GM23338 (cell line): ENCODE results near the gene FAM53B. TPM values are rescaled to one million over a fixed set of nuclear protein-coding genes. Genes with fewer than 3 reads are reported as not detected.

Source experiments
- ATAC-seq: fragments of 200-7000 bp; cut with Tn5 transposase; 3 replicates; pipeline ENCODE4 v1.9.1; 2020
- DNase-seq: peaks from one replicate; pipeline ENCODE4 v3.0.0-alpha.2; 2015; ENCODE audit warnings: low spot score
- H2AFZ ChIP-seq: fragments of 200-600 bp; sonication (generic); 2 replicates; pipeline ENCODE4 v1.8.0; 2016; ENCODE audit warnings: antibody characterized with exemption, mild to moderate bottlenecking, moderate library complexity
- H3F3A ChIP-seq: fragments of 200-600 bp; sonication (generic); replicated peaks from 2 replicates; pipeline ENCODE4 v1.8.0; 2017; ENCODE audit warnings: antibody characterized with exemption, mixed run types, low read depth
- H3K27ac ChIP-seq: fragments of 200-600 bp; sonication (generic); 2 replicates; pipeline ENCODE4 v1.6.1; 2016; ENCODE audit warnings: low read depth
- H3K27me3 ChIP-seq: fragments of 200-600 bp; sonication (generic); 2 replicates; pipeline ENCODE4 v1.8.0; 2016; ENCODE audit warnings: mild to moderate bottlenecking, mixed run types, moderate library complexity; ENCODE audit not compliant: insufficient read depth
- H3K36me3 ChIP-seq: fragments of 200-600 bp; sonication (generic); 2 replicates; pipeline ENCODE4 v1.8.0; 2016; ENCODE audit warnings: mild to moderate bottlenecking; ENCODE audit not compliant: insufficient read depth
- H3K4me1 ChIP-seq: fragments of 200-600 bp; sonication (generic); 2 replicates; pipeline ENCODE4 v1.8.0; 2016; ENCODE audit warnings: mild to moderate bottlenecking, moderate library complexity; ENCODE audit not compliant: insufficient read depth
- H3K4me2 ChIP-seq: fragments of 200-600 bp; sonication (generic); 2 replicates; pipeline ENCODE4 v1.7.1; 2017; ENCODE audit warnings: mixed run types
- H3K4me3 ChIP-seq: fragments of 200-600 bp; sonication (generic); 2 replicates; pipeline ENCODE4 v1.6.1; 2016; ENCODE audit warnings: mixed run types
- H3K79me2 ChIP-seq: fragments of 200-600 bp; sonication (generic); replicated peaks from 2 replicates; pipeline ENCODE4 v1.8.0; 2017; ENCODE audit warnings: mild to moderate bottlenecking; ENCODE audit not compliant: insufficient read depth
- H3K9me2 ChIP-seq: fragments of 200-600 bp; sonication (generic); 2 replicates; pipeline ENCODE4 v1.8.0; 2017; ENCODE audit not compliant: insufficient read depth
- H4K20me1 ChIP-seq: fragments of 200-600 bp; sonication (generic); replicated peaks from 2 replicates; pipeline ENCODE4 v1.8.0; 2017; ENCODE audit warnings: mild to moderate bottlenecking; ENCODE audit not compliant: insufficient read depth
- H3K27ac Mint-ChIP-seq: 2 replicates; pipeline ENCODE4 v1.8.0; 2020; ENCODE audit warnings: inconsistent platforms, mild to moderate bottlenecking, moderate library complexity, mixed read lengths
- H3K27me3 Mint-ChIP-seq: 3 replicates; pipeline ENCODE4 v1.8.0; 2022; ENCODE audit warnings: low read depth, mild to moderate bottlenecking, moderate library complexity, mixed read lengths, inconsistent platforms; ENCODE audit not compliant: insufficient read depth, poor library complexity
- H3K36me3 Mint-ChIP-seq: 3 replicates; pipeline ENCODE4 v1.8.0; 2021; ENCODE audit warnings: low read depth, mild to moderate bottlenecking, inconsistent platforms, moderate library complexity, mixed read lengths
- H3K4me1 Mint-ChIP-seq: 3 replicates; pipeline ENCODE4 v1.8.0; 2020; ENCODE audit warnings: mild to moderate bottlenecking, inconsistent platforms, mixed read lengths
- H3K4me3 Mint-ChIP-seq: 3 replicates; pipeline ENCODE4 v1.8.0; 2021; ENCODE audit warnings: moderate library complexity, mild to moderate bottlenecking, inconsistent platforms, mixed read lengths
- H3K9me3 Mint-ChIP-seq: 3 replicates; pipeline ENCODE4 v1.8.0; 2020; ENCODE audit warnings: moderate library complexity, mild to moderate bottlenecking, inconsistent platforms, mixed read lengths
- CREB1 ChIP-seq: fragments of 250-450 bp; sonication (Bioruptor Pico); IDR thresholded peaks from 2 replicates; pipeline ENCODE4 v1.5.0; 2020; ENCODE audit warnings: low read depth, mild to moderate bottlenecking, moderate library complexity
- EZH2phosphoT487 ChIP-seq: fragments of 200-600 bp; sonication (generic); IDR thresholded peaks from one replicate; pipeline ENCODE4 v1.8.1; 2018; ENCODE audit warnings: antibody characterized with exemption; ENCODE audit not compliant: unreplicated experiment
- JUNB ChIP-seq: IDR thresholded peaks from one replicate; pipeline ENCODE4 v1.6.1; 2016; ENCODE audit warnings: antibody characterized with exemption; ENCODE audit not compliant: unreplicated experiment
- NANOG ChIP-seq: IDR thresholded peaks from 2 replicates; pipeline ENCODE4 v1.6.1; 2016; ENCODE audit warnings: antibody characterized with exemption, borderline replicate concordance
- STAT1 ChIP-seq: IDR thresholded peaks from one replicate; pipeline ENCODE4 v1.6.1; 2016; ENCODE audit warnings: antibody characterized with exemption; ENCODE audit not compliant: unreplicated experiment
- ZNF331 ChIP-seq: fragments of 250-450 bp; sonication (Bioruptor Pico); IDR thresholded peaks from 2 replicates; pipeline ENCODE4 v1.5.0; 2020; ENCODE audit warnings: low read depth, mild to moderate bottlenecking, moderate library complexity
- polyA plus RNA-seq: library from polyadenylated mRNA; unstranded; fragments of >200 nt; fragmentation: Nextera tagmentation; extraction: Ambion mirVana; gene quantifications from 2 replicates; pipeline ENCODE4 v1.2.1, GENCODE V29; 2016
- total RNA-seq: library from RNA; depleted of rRNA; stranded (reverse); fragments of >200 nt; shearing (Covaris generic); gene quantifications from 2 replicates; pipeline ENCODE4 v1.2.3, GENCODE V29; 2014
- TF ChIP-seq, protein P1 (sequence below): IDR thresholded peaks from 2 replicates; pipeline ENCODE4 v1.6.1; 2016; ENCODE audit warnings: antibody characterized with exemption
- TF ChIP-seq, protein P2 (sequence below): fragments of 250-450 bp; sonication (Bioruptor Pico); IDR thresholded peaks from 2 replicates; pipeline ENCODE4 v1.5.0; 2020; ENCODE audit warnings: mild to moderate bottlenecking, moderate library complexity
- TF ChIP-seq, protein P3 (sequence below): IDR thresholded peaks from one replicate; pipeline ENCODE4 v1.6.1; 2018; ENCODE audit warnings: antibody characterized with exemption; ENCODE audit not compliant: unreplicated experiment

Gene FAM53B
- total and polyA plus RNA-seq, 2 experiments from 2014 or later = 3.0 to 20.3 TPM

DNA sequence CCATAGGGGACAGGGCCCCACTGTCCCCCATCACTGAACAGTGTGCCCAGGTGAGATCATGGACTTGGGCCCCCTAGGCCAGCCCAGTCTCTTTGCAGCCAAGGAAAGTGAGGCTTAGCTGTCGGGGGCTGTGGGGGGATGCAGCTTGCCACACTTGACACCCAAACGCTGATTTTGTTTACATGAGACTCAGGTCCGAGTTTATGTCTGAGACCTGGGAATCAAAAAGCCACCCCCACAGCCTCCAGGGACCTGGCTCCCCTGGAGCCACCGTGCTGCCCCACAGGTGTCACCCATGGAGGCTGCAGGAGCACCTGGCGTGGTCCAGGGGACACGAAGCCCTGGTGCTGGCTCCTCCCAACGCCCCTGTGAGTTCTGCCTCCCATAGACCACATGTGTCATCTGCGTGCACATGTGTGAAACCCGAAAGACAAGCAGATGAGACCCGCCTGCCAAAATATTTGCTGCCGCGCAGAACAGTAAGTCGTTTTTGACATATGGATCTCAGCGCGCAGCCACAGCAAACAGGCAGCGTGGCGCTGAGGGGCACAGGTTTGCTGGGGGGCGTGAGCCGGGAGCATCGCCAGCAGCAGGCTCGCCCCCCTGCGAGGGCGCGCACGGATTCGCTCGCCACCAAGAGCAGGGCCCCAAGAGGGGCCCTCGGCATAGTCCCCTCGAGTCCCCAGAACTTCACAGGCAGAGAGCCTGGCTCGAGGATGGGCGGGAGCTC, 170.3 kb downstream of the FAM53B start:
- Histone ChIP-seq H3K27me3 (no peaks in the 10 kb centered on the region), H3K4me1 (no peaks in the 10 kb centered on the region), H3K79me2 (no peaks in the 10 kb centered on the region), H3K36me3 (no peaks in the 10 kb centered on the region), H2AFZ (no peak overlapping the region), H3K4me3 (no peak overlapping the region), H3K4me2 (no peak overlapping the region), H3K27ac (no peak overlapping the region), H4K20me1 (no peaks in the 10 kb centered on the region), H3F3A (no peaks in the 10 kb centered on the region), H3K9me2 (no peaks in the 10 kb centered on the region)
- Mint-ChIP-seq H3K27ac (no peak overlapping the region), H3K36me3 (no peaks in the 10 kb centered on the region), H3K27me3 (no peaks in the 10 kb centered on the region), H3K4me1 (peaks cover 3% of the 10 kb centered on the region; the same call in 1 of the 3 replicates), H3K4me3 (no peak overlapping the region), H3K9me3 (no peaks in the 10 kb centered on the region)
- ATAC-seq (no peak), DNase-seq (no peak)
- TF ChIP-seq, protein P1, sequence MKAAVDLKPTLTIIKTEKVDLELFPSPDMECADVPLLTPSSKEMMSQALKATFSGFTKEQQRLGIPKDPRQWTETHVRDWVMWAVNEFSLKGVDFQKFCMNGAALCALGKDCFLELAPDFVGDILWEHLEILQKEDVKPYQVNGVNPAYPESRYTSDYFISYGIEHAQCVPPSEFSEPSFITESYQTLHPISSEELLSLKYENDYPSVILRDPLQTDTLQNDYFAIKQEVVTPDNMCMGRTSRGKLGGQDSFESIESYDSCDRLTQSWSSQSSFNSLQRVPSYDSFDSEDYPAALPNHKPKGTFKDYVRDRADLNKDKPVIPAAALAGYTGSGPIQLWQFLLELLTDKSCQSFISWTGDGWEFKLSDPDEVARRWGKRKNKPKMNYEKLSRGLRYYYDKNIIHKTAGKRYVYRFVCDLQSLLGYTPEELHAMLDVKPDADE = no peak
- no peak for TF ChIP-seq ZNF331 (CRISPR knock-in tag)

DNA sequence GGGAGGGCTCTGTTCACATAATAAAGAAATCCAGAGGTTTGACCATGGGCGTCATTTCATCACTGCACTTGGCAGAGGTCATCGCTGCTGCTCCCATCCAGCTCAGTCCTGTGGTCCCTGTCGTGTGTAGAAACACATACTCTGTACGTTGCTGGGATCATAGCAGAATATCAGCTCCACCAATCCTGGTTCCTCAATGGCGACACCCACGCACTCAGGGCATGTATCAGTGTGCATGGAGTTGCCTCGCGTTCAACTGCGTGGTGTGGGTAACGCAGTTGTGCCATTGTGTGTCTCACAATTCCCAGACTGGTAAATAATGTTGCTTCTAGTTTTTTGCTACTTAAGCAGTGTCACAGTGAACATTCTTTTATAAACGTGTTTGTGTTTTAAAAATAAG, 171.4 kb downstream of the FAM53B start:
- Mint-ChIP-seq H3K4me3 (no peak overlapping the region), H3K4me1 (no peaks in the 10 kb centered on the region; the same call in 2 of the 3 replicates), H3K36me3 (no peaks in the 10 kb centered on the region), H3K9me3 (no peaks in the 10 kb centered on the region), H3K27ac (no peak overlapping the region), H3K27me3 (peaks cover under 1% of the 10 kb centered on the region)
- Histone ChIP-seq H3K36me3 (no peaks in the 10 kb centered on the region), H3K4me3 (no peak overlapping the region), H3F3A (no peaks in the 10 kb centered on the region), H3K9me2 (no peaks in the 10 kb centered on the region), H3K27me3 (no peaks in the 10 kb centered on the region), H2AFZ (no peak overlapping the region), H3K79me2 (no peaks in the 10 kb centered on the region), H4K20me1 (no peaks in the 10 kb centered on the region), H3K4me1 (no peaks in the 10 kb centered on the region), H3K4me2 (no peak overlapping the region), H3K27ac (no peak overlapping the region)
- TF ChIP-seq ZNF331 (CRISPR knock-in tag) (no peak), CREB1 (no peak), JUNB (no peak), EZH2phosphoT487 (no peak), STAT1 (no peak), NANOG (no peak)
- TF ChIP-seq, protein P2, sequence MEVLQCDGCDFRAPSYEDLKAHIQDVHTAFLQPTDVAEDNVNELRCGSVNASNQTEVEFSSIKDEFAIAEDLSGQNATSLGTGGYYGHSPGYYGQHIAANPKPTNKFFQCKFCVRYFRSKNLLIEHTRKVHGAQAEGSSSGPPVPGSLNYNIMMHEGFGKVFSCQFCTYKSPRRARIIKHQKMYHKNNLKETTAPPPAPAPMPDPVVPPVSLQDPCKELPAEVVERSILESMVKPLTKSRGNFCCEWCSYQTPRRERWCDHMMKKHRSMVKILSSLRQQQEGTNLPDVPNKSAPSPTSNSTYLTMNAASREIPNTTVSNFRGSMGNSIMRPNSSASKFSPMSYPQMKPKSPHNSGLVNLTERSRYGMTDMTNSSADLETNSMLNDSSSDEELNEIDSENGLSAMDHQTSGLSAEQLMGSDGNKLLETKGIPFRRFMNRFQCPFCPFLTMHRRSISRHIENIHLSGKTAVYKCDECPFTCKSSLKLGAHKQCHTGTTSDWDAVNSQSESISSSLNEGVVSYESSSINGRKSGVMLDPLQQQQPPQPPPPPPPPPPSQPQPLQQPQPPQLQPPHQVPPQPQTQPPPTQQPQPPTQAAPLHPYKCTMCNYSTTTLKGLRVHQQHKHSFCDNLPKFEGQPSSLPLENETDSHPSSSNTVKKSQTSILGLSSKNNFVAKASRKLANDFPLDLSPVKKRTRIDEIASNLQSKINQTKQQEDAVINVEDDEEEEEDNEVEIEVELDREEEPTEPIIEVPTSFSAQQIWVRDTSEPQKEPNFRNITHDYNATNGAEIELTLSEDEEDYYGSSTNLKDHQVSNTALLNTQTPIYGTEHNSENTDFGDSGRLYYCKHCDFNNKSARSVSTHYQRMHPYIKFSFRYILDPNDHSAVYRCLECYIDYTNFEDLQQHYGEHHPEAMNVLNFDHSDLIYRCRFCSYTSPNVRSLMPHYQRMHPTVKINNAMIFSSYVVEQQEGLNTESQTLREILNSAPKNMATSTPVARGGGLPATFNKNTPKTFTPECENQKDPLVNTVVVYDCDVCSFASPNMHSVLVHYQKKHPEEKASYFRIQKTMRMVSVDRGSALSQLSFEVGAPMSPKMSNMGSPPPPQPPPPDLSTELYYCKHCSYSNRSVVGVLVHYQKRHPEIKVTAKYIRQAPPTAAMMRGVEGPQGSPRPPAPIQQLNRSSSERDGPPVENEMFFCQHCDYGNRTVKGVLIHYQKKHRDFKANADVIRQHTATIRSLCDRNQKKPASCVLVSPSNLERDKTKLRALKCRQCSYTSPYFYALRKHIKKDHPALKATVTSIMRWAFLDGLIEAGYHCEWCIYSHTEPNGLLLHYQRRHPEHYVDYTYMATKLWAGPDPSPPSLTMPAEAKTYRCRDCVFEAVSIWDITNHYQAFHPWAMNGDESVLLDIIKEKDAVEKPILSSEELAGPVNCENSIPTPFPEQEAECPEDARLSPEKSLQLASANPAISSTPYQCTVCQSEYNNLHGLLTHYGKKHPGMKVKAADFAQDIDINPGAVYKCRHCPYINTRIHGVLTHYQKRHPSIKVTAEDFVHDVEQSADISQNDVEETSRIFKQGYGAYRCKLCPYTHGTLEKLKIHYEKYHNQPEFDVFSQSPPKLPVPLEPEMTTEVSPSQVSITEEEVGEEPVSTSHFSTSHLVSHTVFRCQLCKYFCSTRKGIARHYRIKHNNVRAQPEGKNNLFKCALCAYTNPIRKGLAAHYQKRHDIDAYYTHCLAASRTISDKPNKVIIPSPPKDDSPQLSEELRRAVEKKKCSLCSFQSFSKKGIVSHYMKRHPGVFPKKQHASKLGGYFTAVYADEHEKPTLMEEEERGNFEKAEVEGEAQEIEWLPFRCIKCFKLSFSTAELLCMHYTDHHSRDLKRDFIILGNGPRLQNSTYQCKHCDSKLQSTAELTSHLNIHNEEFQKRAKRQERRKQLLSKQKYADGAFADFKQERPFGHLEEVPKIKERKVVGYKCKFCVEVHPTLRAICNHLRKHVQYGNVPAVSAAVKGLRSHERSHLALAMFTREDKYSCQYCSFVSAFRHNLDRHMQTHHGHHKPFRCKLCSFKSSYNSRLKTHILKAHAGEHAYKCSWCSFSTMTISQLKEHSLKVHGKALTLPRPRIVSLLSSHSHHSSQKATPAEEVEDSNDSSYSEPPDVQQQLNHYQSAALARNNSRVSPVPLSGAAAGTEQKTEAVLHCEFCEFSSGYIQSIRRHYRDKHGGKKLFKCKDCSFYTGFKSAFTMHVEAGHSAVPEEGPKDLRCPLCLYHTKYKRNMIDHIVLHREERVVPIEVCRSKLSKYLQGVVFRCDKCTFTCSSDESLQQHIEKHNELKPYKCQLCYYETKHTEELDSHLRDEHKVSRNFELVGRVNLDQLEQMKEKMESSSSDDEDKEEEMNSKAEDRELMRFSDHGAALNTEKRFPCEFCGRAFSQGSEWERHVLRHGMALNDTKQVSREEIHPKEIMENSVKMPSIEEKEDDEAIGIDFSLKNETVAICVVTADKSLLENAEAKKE (CRISPR knock-in tag) = no peak
- TF ChIP-seq, protein P1 = no peak
- TF ChIP-seq, protein P3, sequence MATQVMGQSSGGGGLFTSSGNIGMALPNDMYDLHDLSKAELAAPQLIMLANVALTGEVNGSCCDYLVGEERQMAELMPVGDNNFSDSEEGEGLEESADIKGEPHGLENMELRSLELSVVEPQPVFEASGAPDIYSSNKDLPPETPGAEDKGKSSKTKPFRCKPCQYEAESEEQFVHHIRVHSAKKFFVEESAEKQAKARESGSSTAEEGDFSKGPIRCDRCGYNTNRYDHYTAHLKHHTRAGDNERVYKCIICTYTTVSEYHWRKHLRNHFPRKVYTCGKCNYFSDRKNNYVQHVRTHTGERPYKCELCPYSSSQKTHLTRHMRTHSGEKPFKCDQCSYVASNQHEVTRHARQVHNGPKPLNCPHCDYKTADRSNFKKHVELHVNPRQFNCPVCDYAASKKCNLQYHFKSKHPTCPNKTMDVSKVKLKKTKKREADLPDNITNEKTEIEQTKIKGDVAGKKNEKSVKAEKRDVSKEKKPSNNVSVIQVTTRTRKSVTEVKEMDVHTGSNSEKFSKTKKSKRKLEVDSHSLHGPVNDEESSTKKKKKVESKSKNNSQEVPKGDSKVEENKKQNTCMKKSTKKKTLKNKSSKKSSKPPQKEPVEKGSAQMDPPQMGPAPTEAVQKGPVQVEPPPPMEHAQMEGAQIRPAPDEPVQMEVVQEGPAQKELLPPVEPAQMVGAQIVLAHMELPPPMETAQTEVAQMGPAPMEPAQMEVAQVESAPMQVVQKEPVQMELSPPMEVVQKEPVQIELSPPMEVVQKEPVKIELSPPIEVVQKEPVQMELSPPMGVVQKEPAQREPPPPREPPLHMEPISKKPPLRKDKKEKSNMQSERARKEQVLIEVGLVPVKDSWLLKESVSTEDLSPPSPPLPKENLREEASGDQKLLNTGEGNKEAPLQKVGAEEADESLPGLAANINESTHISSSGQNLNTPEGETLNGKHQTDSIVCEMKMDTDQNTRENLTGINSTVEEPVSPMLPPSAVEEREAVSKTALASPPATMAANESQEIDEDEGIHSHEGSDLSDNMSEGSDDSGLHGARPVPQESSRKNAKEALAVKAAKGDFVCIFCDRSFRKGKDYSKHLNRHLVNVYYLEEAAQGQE = no peak
- DNase-seq (no peak), ATAC-seq (no peak)
